GM12892 (cell line): ENCODE results near the gene UBA1.

Source experiments
- POLR2A ChIP-seq: IDR thresholded peaks from 2 replicates; pipeline ENCODE4 v1.6.1; 2011; ENCODE audit warnings: low read depth, low read length, control low read depth
- POLR2AphosphoS5 ChIP-seq: IDR thresholded peaks from 2 replicates; pipeline ENCODE4 v1.6.1; 2011; ENCODE audit warnings: low read depth, low read length, control low read depth
- TAF1 ChIP-seq: IDR thresholded peaks from 2 replicates; pipeline ENCODE4 v1.6.1; 2011; ENCODE audit warnings: low read depth, mild to moderate bottlenecking, control low read depth, low read length, borderline replicate concordance

- TF ChIP-seq POLR2AphosphoS5 (no peak), POLR2A (no peak), TAF1 (no peak)
Measured at GRCh38 chrX:47172549-47172948, 21.1 kb upstream of the UBA1 start.
